ENCODE data around the gene RNU1-1.
"Not testable (repeated sequence)": the region's sequence is repeated elsewhere in the genome, so short reads cannot be mapped to it uniquely, and the experiment has no call there.

The RNU1-1 gene

DNA sequence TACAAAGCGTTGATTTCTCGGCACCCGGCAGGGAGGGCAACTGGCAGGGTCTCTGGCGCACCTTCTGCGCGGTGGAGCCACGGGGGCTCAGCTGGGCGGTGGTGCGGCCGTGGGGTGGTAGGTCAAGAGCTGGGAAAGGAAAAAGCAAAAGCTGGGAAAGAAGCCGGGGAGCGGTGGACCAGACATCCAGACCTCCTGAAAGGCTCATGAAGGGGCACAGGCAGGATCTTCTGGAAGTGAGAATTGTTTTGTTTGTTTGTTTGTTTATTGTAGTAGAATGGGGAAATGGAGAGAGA lies 7.2 kb upstream of the RNU1-1 start:
- no peak for DNase-seq

- not testable (repeated sequence) for DNase-seq
Observed at GRCh38 chr1:16520435-16521287, 6.6 kb upstream of the RNU1-1 start.

- DNase-seq: not testable (repeated sequence)
Observed at GRCh38 chr1:16519255-16519951, 5.3 kb upstream of the RNU1-1 start.

DNA sequence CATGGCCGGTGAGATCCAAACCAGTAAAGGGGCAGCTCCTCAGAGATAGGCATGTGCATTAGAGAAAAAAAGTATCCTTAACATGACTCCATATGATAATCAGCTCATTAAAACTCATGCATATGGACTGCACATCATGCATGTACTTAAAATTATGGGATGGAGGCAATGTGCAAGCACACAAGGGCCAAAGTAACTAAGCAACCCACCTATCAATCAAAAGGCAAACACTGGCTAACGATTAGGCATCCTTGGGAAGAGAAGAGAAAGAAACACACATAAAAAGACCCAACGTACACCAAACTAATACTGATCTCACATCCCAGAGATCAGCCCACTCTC lies 4.8 kb upstream of the RNU1-1 start:
- not testable (repeated sequence) for DNase-seq

- not testable (repeated sequence) for DNase-seq
Observed at GRCh38 chr1:16516694-16517410, 2.8 kb upstream of the RNU1-1 start.

GRCh38 chr1:16513412-16514106 lies 526 bp downstream of the RNU1-1 start:
- DNase-seq: peak; percentile 49

GRCh38 chr1:16512624-16513411 lies 1.3 kb downstream of the RNU1-1 start:
- DNase-seq: not testable (repeated sequence)

DNA sequence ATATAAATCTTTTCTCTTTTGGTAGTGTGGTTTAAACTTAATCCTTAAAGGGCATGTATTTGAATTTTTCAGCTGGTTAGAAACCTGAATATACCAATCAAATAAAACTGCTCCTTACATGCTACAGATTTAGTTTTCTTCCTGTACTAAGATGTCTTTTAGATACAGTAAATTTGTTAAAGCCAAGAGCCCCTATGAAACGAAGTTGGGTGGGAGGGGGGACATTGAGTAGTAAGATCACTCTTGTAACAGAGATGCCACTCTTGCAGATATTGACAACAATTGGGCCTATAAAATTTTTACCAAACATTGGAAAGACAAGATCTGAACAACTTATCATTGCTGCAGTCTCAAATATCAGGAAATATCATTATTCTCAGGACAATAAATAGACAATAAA lies 2.2 kb downstream of the RNU1-1 start:
- DNase-seq: not testable (repeated sequence)

GRCh38 chr1:16508861-16509445 lies 5.1 kb downstream of the RNU1-1 start:
- DNase-seq: not testable (repeated sequence)

DNA sequence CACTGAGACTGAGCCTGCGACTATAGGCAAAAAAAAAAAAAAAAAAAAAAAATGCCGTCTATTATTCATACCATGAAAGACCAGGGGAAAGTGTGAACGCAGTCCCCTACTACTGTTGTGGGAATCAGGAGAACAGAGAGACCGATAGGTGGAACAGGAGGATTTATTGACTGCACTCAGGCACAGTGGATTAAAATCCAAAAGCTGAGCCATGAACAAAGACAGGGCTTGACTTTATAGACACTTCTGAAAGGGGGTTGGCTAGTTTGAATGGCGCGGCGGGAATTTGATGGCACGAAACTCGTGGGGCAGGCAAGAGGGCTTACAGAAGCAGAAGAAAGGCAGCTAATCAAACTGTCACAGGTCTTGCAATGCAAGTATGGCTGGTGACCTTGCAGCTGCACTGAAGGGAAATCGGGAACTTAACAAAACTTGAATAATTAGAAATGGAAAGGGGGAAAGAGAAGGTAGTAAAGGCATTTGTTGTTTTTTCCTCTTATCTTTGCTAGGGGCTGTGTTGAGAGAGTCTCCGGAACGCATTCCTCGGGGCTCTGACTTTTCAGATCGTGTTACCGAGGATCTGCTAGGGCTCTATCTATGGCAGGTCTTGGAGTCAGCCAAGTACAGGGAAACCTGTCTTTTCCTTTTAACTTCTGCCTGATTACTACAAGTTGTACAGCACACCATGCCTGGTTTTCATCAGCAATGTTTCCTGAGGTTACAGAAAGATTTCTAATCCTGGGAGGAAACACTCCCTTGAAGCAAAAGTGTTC lies 7.5 kb downstream of the RNU1-1 start:
- DNase-seq: not testable (repeated sequence)

DNA sequence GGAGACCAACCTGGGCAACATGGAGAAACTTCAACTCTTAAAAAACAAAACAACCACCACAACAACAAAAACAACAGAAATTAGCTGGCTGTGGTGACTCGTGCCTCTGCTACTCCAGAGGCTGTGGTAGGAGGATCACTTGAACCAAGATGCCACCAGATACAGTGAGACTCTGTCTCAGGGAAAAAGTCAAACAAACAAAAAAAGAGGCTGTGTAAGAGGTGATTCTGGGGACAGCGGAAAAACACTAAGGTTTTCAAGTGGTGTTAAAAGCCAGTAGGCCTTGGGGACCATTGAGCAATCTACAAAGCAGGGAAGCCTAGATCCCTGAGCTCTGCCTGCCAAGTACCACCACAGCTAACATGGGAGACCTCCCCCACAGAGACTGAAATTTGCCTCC lies 8.2 kb downstream of the RNU1-1 start:
- DNase-seq: not testable (repeated sequence)

DNA sequence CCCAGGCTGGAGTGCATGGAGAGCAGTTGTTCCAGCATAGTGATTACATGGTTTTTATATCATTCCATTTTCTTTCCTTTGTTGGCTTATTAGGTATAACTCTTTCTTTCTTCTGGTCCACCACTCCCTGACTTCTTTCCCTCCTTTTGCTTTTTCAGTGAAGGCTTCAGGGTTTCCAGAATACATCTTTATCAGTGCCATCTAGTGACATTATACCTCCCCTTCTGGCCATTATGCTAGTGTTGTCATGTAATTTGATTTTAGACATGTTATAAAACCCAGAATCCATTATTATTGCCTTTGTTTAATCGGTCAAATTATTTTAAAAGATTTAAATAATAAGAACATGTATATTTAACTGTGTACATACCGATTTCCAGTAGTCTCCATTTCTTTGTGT lies 10.6 kb downstream of the RNU1-1 start:
- DNase-seq: no peak

DNA sequence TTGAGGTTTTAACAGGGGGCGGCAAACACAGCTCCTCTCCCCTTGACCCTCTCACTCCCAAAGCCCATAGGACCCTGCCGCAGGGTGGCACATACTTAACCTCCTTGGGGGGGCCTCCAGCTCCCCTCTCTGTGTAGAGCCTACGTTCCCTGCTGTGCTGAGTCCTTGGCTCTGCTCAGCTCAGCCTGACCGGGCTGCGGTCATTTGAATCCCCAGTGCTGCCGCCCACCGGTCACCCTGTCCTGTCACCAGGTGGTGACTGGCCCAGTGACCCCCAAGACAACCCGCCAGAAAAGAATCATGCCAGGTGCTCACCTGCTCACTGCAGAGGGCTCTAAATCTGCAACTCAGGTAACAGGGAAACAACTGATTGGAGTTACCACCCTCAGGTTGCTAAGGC lies 12.6 kb downstream of the RNU1-1 start:
- not testable (repeated sequence) for DNase-seq

GRCh38 chr1:16500975-16501374 lies 13.1 kb downstream of the RNU1-1 start:
- not testable (repeated sequence) for DNase-seq

GRCh38 chr1:16500466-16500865 lies 13.6 kb downstream of the RNU1-1 start:
- not testable (repeated sequence) for DNase-seq

DNA sequence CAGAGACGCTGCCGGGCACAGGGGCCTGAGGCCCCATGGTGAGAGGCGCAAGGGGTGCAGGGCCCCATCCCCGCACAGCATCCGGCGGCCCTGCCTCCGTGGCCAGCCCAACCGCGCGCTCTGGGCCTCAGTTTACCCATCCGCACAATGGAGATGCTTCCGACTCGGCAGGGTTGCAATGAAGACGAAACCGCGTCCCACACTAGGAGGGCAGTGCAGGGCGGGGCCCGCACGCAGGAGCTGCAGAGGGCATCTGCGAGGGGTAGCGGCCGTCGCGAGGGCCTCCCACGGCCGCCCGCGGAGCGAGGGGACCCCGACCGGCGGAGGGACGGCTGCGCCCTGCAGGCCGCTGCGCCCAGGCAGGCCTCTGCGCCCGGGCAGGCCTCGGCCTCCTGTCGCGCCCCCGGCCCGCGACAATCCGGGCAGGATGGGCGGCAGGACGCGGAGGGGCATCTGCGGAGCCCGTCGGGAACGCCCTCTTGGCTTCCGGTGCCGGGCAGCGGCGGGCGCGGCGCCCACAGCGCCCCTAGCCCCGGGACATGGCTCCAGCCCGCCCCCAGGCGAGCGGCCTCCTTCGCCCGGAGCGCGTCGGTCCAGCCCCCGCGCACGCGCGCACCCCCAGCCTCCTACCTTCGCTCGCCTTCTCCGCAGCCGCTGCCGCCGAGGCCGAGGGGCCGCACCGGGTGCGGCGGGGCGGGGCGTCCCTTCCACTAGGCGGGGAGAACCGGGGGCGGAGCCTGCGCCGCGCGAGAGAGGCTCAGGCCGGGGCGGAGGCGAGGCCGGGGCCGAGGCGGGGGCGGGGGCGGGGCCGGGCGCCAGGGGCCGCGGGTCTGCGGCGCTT lies 15.3 kb downstream of the RNU1-1 start:
- DNase-seq: peak; percentile 82

- not testable (repeated sequence) for DNase-seq
Observed at GRCh38 chr1:16498047-16498446, 16.0 kb downstream of the RNU1-1 start.

DNA sequence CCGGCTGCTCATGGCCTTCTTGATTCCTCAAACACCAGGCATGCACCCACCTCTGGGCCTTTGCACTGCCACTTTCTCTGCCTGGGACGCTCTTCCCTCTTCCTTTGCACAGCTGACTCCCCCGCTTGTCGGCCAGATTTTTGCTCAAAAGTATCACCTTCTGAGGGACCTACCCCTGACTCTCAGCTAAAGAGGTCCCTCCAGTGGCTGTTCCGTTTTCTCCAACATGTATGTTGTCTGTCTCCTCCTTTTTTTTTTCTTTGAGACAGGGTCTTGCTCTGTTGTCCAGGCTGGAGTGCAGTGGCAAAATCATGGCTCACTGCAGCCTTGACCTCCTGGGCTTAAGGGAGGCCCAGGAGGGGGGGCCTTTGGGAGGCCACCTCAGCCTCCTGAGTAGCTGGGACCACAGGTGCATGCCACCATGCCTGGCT lies 16.6 kb downstream of the RNU1-1 start:
- DNase-seq: not testable (repeated sequence)

DNA sequence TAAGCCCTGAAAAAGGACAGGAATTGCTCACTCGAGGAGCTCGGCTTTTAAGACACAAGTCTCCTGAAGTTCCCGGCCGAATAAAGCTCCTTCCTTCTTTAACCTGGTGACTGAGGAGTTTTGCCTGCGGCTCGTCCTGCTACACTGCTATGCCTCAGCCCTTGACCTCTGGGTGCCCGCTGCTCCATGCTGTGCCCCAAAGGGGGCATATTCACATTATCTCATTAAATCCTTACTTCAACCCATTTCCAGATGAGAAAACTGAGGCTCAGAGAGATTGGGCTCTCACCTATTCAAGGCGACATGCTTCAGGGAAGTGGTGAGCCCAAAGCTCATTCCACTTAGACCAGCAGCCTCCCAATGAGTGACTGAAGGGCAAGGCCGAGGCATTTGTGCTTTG lies 20.4 kb downstream of the RNU1-1 start:
- not testable (repeated sequence) for DNase-seq

- not testable (repeated sequence) for DNase-seq
Observed at GRCh38 chr1:16492937-16493336, 21.1 kb downstream of the RNU1-1 start.

Data from stimulated activated CD4-positive, alpha-beta T cell treated with anti-CD3 and anti-CD28 coated beads, Interleukin-12 subunit alpha, Interleukin-12 subunit beta, amount 100 ng/mL, for 4 hours (primary cell).